MM.1S (cell line): ENCODE results near the gene DHH.

Source experiments
- EZH2 ChIP-seq: fragments of 300-600 bp; sonication (generic); optimal IDR thresholded peaks from 2 replicates; pipeline ENCODE3; 2017; ENCODE audit warnings: low read depth, mild to moderate bottlenecking, antibody characterized with exemption, low read length, mixed read lengths
- TF ChIP-seq, protein P1 (sequence below): fragments of 300-600 bp; sonication (generic); IDR thresholded peaks from 2 replicates; pipeline ENCODE4 v1.5.1; 2016; ENCODE audit warnings: antibody characterized with exemption, low read length, mixed read lengths

- TF ChIP-seq, protein P1, sequence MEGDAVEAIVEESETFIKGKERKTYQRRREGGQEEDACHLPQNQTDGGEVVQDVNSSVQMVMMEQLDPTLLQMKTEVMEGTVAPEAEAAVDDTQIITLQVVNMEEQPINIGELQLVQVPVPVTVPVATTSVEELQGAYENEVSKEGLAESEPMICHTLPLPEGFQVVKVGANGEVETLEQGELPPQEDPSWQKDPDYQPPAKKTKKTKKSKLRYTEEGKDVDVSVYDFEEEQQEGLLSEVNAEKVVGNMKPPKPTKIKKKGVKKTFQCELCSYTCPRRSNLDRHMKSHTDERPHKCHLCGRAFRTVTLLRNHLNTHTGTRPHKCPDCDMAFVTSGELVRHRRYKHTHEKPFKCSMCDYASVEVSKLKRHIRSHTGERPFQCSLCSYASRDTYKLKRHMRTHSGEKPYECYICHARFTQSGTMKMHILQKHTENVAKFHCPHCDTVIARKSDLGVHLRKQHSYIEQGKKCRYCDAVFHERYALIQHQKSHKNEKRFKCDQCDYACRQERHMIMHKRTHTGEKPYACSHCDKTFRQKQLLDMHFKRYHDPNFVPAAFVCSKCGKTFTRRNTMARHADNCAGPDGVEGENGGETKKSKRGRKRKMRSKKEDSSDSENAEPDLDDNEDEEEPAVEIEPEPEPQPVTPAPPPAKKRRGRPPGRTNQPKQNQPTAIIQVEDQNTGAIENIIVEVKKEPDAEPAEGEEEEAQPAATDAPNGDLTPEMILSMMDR = no peak
- no peak for TF ChIP-seq EZH2
These were observed 36.7 kb upstream of the DHH start, which contains the start of gene TUBA1B for GRCh38 chr12:49131051-49131893.
